ENCODE measurements around the gene POLE4.

POLE4 gene

GRCh38 chr2:74975016-74975415 is 16.6 kb downstream of the POLE4 start:
- no peak overlapping the region for H3K4me2 ChIP-seq (ENCODE audit: low read length)
- H3K9ac ChIP-seq (ENCODE audit: low read depth, low read length), result no peak overlapping the region
- H3K9me3 ChIP-seq (replicated peaks; ENCODE audit: low read length), result no peaks in the 10 kb centered on the region

GRCh38 chr2:74979844-74980243 is 21.4 kb downstream of the POLE4 start:
- H3K4me3 ChIP-seq (ENCODE audit: low read length), result no peak overlapping the region
- no peak overlapping the region for H3K9ac ChIP-seq (ENCODE audit: low read depth, low read length)
- no peak overlapping the region for H3K4me2 ChIP-seq (ENCODE audit: low read length)
- no peaks in the 10 kb centered on the region for H3K27me3 ChIP-seq (ENCODE audit: control insufficient read depth, insufficient read depth, low read length)
- H3K36me3 ChIP-seq (ENCODE audit: insufficient read depth, low read length), result no peaks in the 10 kb centered on the region
- H3K9me3 ChIP-seq (replicated peaks; ENCODE audit: low read length), result no peaks in the 10 kb centered on the region
- H3K4me1 ChIP-seq (ENCODE audit: control insufficient read depth, insufficient read depth, low read length), result no peaks in the 10 kb centered on the region

More at GRCh38 chr2:74975016-74975415, 16.6 kb downstream of the POLE4 start:
- H3K27me3 ChIP-seq (ENCODE audit: control insufficient read depth, insufficient read depth, low read length), result no peaks in the 10 kb centered on the region
- H3K36me3 ChIP-seq (ENCODE audit: insufficient read depth, low read length), result no peaks in the 10 kb centered on the region
- no peaks in the 10 kb centered on the region for H3K4me1 ChIP-seq (ENCODE audit: control insufficient read depth, insufficient read depth, low read length)
- H3K4me3 ChIP-seq (ENCODE audit: low read length), result no peak overlapping the region

GRCh38 chr2:74982577-74982976 is 24.1 kb downstream of the POLE4 start:
- H3K9me3 ChIP-seq (replicated peaks; ENCODE audit: low read length), result no peaks in the 10 kb centered on the region
- H3K4me2 ChIP-seq (ENCODE audit: low read length), result no peak overlapping the region
- H3K27me3 ChIP-seq (ENCODE audit: control insufficient read depth, insufficient read depth, low read length), result no peaks in the 10 kb centered on the region
- no peak overlapping the region for H3K9ac ChIP-seq (ENCODE audit: low read depth, low read length)
- no peaks in the 10 kb centered on the region for H3K36me3 ChIP-seq (ENCODE audit: insufficient read depth, low read length)
- no peaks in the 10 kb centered on the region for H3K4me1 ChIP-seq (ENCODE audit: control insufficient read depth, insufficient read depth, low read length)
- H3K4me3 ChIP-seq (ENCODE audit: low read length), result no peak overlapping the region

GRCh38 chr2:74983631-74984392 is 25.4 kb downstream of the POLE4 start:
- Histone ChIP-seq H3K4me1 (ENCODE audit: control insufficient read depth, insufficient read depth, low read length) (no peaks in the 10 kb centered on the region), H3K9ac (ENCODE audit: low read depth, low read length) (no peak overlapping the region), H3K4me2 (ENCODE audit: low read length) (no peak overlapping the region), H3K36me3 (ENCODE audit: insufficient read depth, low read length) (no peaks in the 10 kb centered on the region), H3K9me3 (replicated peaks; ENCODE audit: low read length) (no peaks in the 10 kb centered on the region), H3K27me3 (ENCODE audit: control insufficient read depth, insufficient read depth, low read length) (no peaks in the 10 kb centered on the region), H3K4me3 (ENCODE audit: low read length) (no peak overlapping the region)

- no peaks in the 10 kb centered on the region for H3K4me1 ChIP-seq (ENCODE audit: control insufficient read depth, insufficient read depth, low read length)
- no peaks in the 10 kb centered on the region for H3K9me3 ChIP-seq (replicated peaks; ENCODE audit: low read length)
- H3K4me2 ChIP-seq (ENCODE audit: low read length), result no peak overlapping the region
- no peak overlapping the region for H3K9ac ChIP-seq (ENCODE audit: low read depth, low read length)
- no peaks in the 10 kb centered on the region for H3K27me3 ChIP-seq (ENCODE audit: control insufficient read depth, insufficient read depth, low read length)
- no peak overlapping the region for H3K4me3 ChIP-seq (ENCODE audit: low read length)
- no peaks in the 10 kb centered on the region for H3K36me3 ChIP-seq (ENCODE audit: insufficient read depth, low read length)
Observed at GRCh38 chr2:74984947-74985637, 26.6 kb downstream of the POLE4 start.

GRCh38 chr2:74985978-74986609 is 27.7 kb downstream of the POLE4 start:
- H3K36me3 ChIP-seq (ENCODE audit: insufficient read depth, low read length), result no peaks in the 10 kb centered on the region
- no peaks in the 10 kb centered on the region for H3K27me3 ChIP-seq (ENCODE audit: control insufficient read depth, insufficient read depth, low read length)

GRCh38 chr2:74991977-74992376 is 33.5 kb downstream of the POLE4 start:
- Histone ChIP-seq H3K9me3 (replicated peaks; ENCODE audit: low read length) (no peaks in the 10 kb centered on the region), H3K4me2 (ENCODE audit: low read length) (peak overlapping the region; percentile 16), H3K36me3 (ENCODE audit: insufficient read depth, low read length) (no peaks in the 10 kb centered on the region), H3K4me1 (ENCODE audit: control insufficient read depth, insufficient read depth, low read length) (peaks cover 9% of the 10 kb centered on the region), H3K27me3 (ENCODE audit: control insufficient read depth, insufficient read depth, low read length) (no peaks in the 10 kb centered on the region), H3K4me3 (ENCODE audit: low read length) (no peak overlapping the region), H3K9ac (ENCODE audit: low read depth, low read length) (peak overlapping the region; percentile 11)

More at GRCh38 chr2:74985978-74986609, 27.7 kb downstream of the POLE4 start:
- H3K4me1 ChIP-seq (ENCODE audit: control insufficient read depth, insufficient read depth, low read length), result no peaks in the 10 kb centered on the region
- H3K9me3 ChIP-seq (replicated peaks; ENCODE audit: low read length), result no peaks in the 10 kb centered on the region
- no peak overlapping the region for H3K9ac ChIP-seq (ENCODE audit: low read depth, low read length)
- no peak overlapping the region for H3K4me3 ChIP-seq (ENCODE audit: low read length)
- H3K4me2 ChIP-seq (ENCODE audit: low read length), result no peak overlapping the region

- no peaks in the 10 kb centered on the region for H3K9me3 ChIP-seq (replicated peaks; ENCODE audit: low read length)
- no peak overlapping the region for H3K4me2 ChIP-seq (ENCODE audit: low read length)
- H3K9ac ChIP-seq (ENCODE audit: low read depth, low read length), result no peak overlapping the region
- no peaks in the 10 kb centered on the region for H3K36me3 ChIP-seq (ENCODE audit: insufficient read depth, low read length)
- no peaks in the 10 kb centered on the region for H3K4me1 ChIP-seq (ENCODE audit: control insufficient read depth, insufficient read depth, low read length)
- H3K27me3 ChIP-seq (ENCODE audit: control insufficient read depth, insufficient read depth, low read length), result no peaks in the 10 kb centered on the region
- no peak overlapping the region for H3K4me3 ChIP-seq (ENCODE audit: low read length)
Observed at GRCh38 chr2:74999468-74999867, 41.0 kb downstream of the POLE4 start.

- H3K27me3 ChIP-seq (ENCODE audit: control insufficient read depth, insufficient read depth, low read length), result no peaks in the 10 kb centered on the region
- no peaks in the 10 kb centered on the region for H3K9me3 ChIP-seq (replicated peaks; ENCODE audit: low read length)
- no peak overlapping the region for H3K4me2 ChIP-seq (ENCODE audit: low read length)
- H3K4me3 ChIP-seq (ENCODE audit: low read length), result no peak overlapping the region
- H3K4me1 ChIP-seq (ENCODE audit: control insufficient read depth, insufficient read depth, low read length), result no peaks in the 10 kb centered on the region
- H3K9ac ChIP-seq (ENCODE audit: low read depth, low read length), result no peak overlapping the region
- no peaks in the 10 kb centered on the region for H3K36me3 ChIP-seq (ENCODE audit: insufficient read depth, low read length)
Observed at GRCh38 chr2:75002007-75002406, 43.6 kb downstream of the POLE4 start.

- Histone ChIP-seq H3K9me3 (replicated peaks; ENCODE audit: low read length) (no peaks in the 10 kb centered on the region), H3K4me3 (ENCODE audit: low read length) (no peak overlapping the region), H3K36me3 (ENCODE audit: insufficient read depth, low read length) (no peaks in the 10 kb centered on the region), H3K27me3 (ENCODE audit: control insufficient read depth, insufficient read depth, low read length) (no peaks in the 10 kb centered on the region), H3K4me2 (ENCODE audit: low read length) (no peak overlapping the region), H3K9ac (ENCODE audit: low read depth, low read length) (no peak overlapping the region), H3K4me1 (ENCODE audit: control insufficient read depth, insufficient read depth, low read length) (no peaks in the 10 kb centered on the region)
Observed at GRCh38 chr2:75003276-75003675, 44.8 kb downstream of the POLE4 start.

GRCh38 chr2:75003773-75004172 is 45.3 kb downstream of the POLE4 start:
- H3K4me3 ChIP-seq (ENCODE audit: low read length), result no peak overlapping the region
- H3K4me2 ChIP-seq (ENCODE audit: low read length), result no peak overlapping the region
- no peaks in the 10 kb centered on the region for H3K27me3 ChIP-seq (ENCODE audit: control insufficient read depth, insufficient read depth, low read length)
- no peak overlapping the region for H3K9ac ChIP-seq (ENCODE audit: low read depth, low read length)
- no peaks in the 10 kb centered on the region for H3K4me1 ChIP-seq (ENCODE audit: control insufficient read depth, insufficient read depth, low read length)
- no peaks in the 10 kb centered on the region for H3K9me3 ChIP-seq (replicated peaks; ENCODE audit: low read length)
- H3K36me3 ChIP-seq (ENCODE audit: insufficient read depth, low read length), result no peaks in the 10 kb centered on the region

Measured in skeletal muscle satellite cell (primary cell).